SK-N-SH (cell line): ENCODE measurements around the gene PSPC1. TPM values are rescaled to one million over a fixed set of nuclear protein-coding genes. Genes with fewer than 3 reads are reported as not detected.

Experiments
- CTCF ChIA-PET: fragments of 300-600, 350-600 bp; formaldehyde crosslinking; extraction: SDS; loops from one replicate; lab custom pipeline; 2021; lab: Yijun Ruan, JAX
- POLR2A ChIA-PET: fragments of 350-600 bp; sonication (Branson Sonifier 250); formaldehyde crosslinking; extraction: SDS; loops from one replicate; lab custom pipeline; 2020; ENCODE audit warnings: antibody characterized with exemption, inconsistent platforms; lab: Yijun Ruan, JAX
- DNase-seq: peaks from one replicate; pipeline ENCODE4 v3.0.0; 2012
- H2AFZ ChIP-seq: fragments of 200-600 bp; sonication (generic); 2 replicates; pipeline ENCODE4 v1.8.1; 2016; ENCODE audit warnings: antibody characterized with exemption, mild to moderate bottlenecking, low read depth
- H3F3A ChIP-seq: fragments of 200-600 bp; sonication (generic); replicated peaks from 2 replicates; pipeline ENCODE3; 2016; ENCODE audit warnings: antibody characterized with exemption, mild to moderate bottlenecking; ENCODE audit not compliant: insufficient read depth
- H3K27ac ChIP-seq, 2 experiments: fragments of 200-500 bp in 1 of 2; fragments of 200-600 bp in 1 of 2; sonication (Bioruptor generic) in 1 of 2; sonication (generic), shearing (Covaris generic) in 1 of 2; 2 replicates each; pipeline versions ENCODE4 v1.5.1 to v1.6.1; 2014 to 2016; ENCODE audit warnings: low read depth in 2 of 2, inconsistent platforms in 1 of 2, low read length in 1 of 2, mild to moderate bottlenecking in 1 of 2, mixed read lengths in 1 of 2
- H3K27me3 ChIP-seq: fragments of 200-600 bp; sonication (generic), shearing (Covaris generic); 2 replicates; pipeline ENCODE4 v1.6.1; 2016; ENCODE audit warnings: mixed run types; ENCODE audit not compliant: insufficient read depth
- H3K36me3 ChIP-seq, 2 experiments: fragments of 200-500 bp in 1 of 2; fragments of 200-600 bp in 1 of 2; sonication (Bioruptor generic) in 1 of 2; sonication (generic) in 1 of 2; replicated peaks in 1 of 2; 2 replicates each; pipeline versions ENCODE3 to v1.5.1; 2014 to 2016; ENCODE audit warnings: low read length in 1 of 2, mild to moderate bottlenecking in 1 of 2; ENCODE audit not compliant: insufficient read depth in 2 of 2, control insufficient read depth in 1 of 2
- H3K4me1 ChIP-seq, 2 experiments: fragments of 200-500 bp in 1 of 2; fragments of 200-600 bp in 1 of 2; sonication (Bioruptor generic) in 1 of 2; sonication (generic), shearing (Covaris generic) in 1 of 2; 2 replicates each; pipeline versions ENCODE4 v1.5.1 to v1.6.1; 2014 to 2016; ENCODE audit warnings: low read depth in 1 of 2, low read length in 1 of 2, mixed run types in 1 of 2; ENCODE audit not compliant: insufficient read depth in 2 of 2, control insufficient read depth in 1 of 2
- H3K4me2 ChIP-seq: fragments of 200-600 bp; sonication (generic), shearing (Covaris generic); 2 replicates; pipeline ENCODE4 v1.6.1; 2017; ENCODE audit warnings: mixed run types
- H3K4me3 ChIP-seq, 2 experiments: fragments of 200-500 bp in 1 of 2; fragments of 200-600 bp in 1 of 2; sonication (Bioruptor generic) in 1 of 2; sonication (generic), shearing (Covaris generic) in 1 of 2; 2 replicates each; pipeline versions ENCODE4 v1.5.1 to v1.8.1; 2014 to 2016; ENCODE audit warnings: low read depth in 2 of 2, inconsistent platforms in 1 of 2, low read length in 1 of 2, mild to moderate bottlenecking in 1 of 2, mixed read lengths in 1 of 2, moderate library complexity in 1 of 2
- H3K79me2 ChIP-seq: fragments of 200-600 bp; sonication (generic); 2 replicates; pipeline ENCODE4 v1.8.1; 2017; ENCODE audit warnings: mild to moderate bottlenecking; ENCODE audit not compliant: insufficient read depth
- H3K9ac ChIP-seq: fragments of 200-600 bp; sonication (generic); 2 replicates; pipeline ENCODE4 v1.6.1; 2017; ENCODE audit warnings: mixed run types
- H3K9me2 ChIP-seq: fragments of 200-600 bp; sonication (generic); 2 replicates; pipeline ENCODE4 v1.6.1; 2017; ENCODE audit warnings: mixed run types
- H3K9me3 ChIP-seq: fragments of 200-600 bp; sonication (generic); 2 replicates; pipeline ENCODE4 v1.6.1; 2017; ENCODE audit warnings: mixed run types, mild to moderate bottlenecking, moderate library complexity
- H4K20me1 ChIP-seq: fragments of 200-600 bp; sonication (generic); 2 replicates; pipeline ENCODE4 v1.6.1; 2017; ENCODE audit warnings: mild to moderate bottlenecking, mixed run types; ENCODE audit not compliant: insufficient read depth
- CHD2 ChIP-seq: fragments of 150-350 bp; IDR thresholded peaks from 2 replicates; pipeline ENCODE4 v1.6.1; 2018; ENCODE audit warnings: low read length; ENCODE audit not compliant: partially characterized antibody
- ELF1 ChIP-seq: IDR thresholded peaks from 2 replicates; pipeline ENCODE4 v1.4.0; 2012
- EP300 ChIP-seq, 2 experiments: IDR thresholded peaks; 2 replicates each; pipeline versions ENCODE4 v1.4.0 to v1.6.1; 2012; ENCODE audit warnings: borderline replicate concordance in 1 of 2, low read depth in 1 of 2, low read length in 1 of 2
- EZH2phosphoT487 ChIP-seq: fragments of 200-600 bp; sonication (generic); IDR thresholded peaks from 2 replicates; pipeline ENCODE4 v1.6.1; 2017; ENCODE audit warnings: low read depth, mixed run types, mild to moderate bottlenecking, antibody characterized with exemption, moderate library complexity, borderline replicate concordance
- FOXJ3 ChIP-seq: sonication (generic); formaldehyde crosslinking; IDR thresholded peaks from 2 replicates; pipeline ENCODE4 v1.5.1; 2020; ENCODE audit warnings: mild to moderate bottlenecking, missing genetic modification reagents
- GATA2 ChIP-seq: sonication (generic); formaldehyde crosslinking; IDR thresholded peaks from 2 replicates; pipeline ENCODE4 v1.5.0; 2020; ENCODE audit warnings: mild to moderate bottlenecking, missing genetic modification reagents
- MXI1 ChIP-seq: IDR thresholded peaks from 2 replicates; pipeline ENCODE4 v1.6.1; 2012; ENCODE audit warnings: mild to moderate bottlenecking, low read depth, low read length, improper control_type of control experiment
- NFIC ChIP-seq: IDR thresholded peaks from 2 replicates; pipeline ENCODE4 v1.4.0; 2012; ENCODE audit warnings: borderline replicate concordance
- POLR2AphosphoS5 ChIP-seq: IDR thresholded peaks from 2 replicates; pipeline ENCODE4 v1.6.1; 2012; ENCODE audit warnings: low read depth, low read length
- RAD21 ChIP-seq: IDR thresholded peaks from 2 replicates; pipeline ENCODE4 v1.6.1; 2012; ENCODE audit warnings: mild to moderate bottlenecking, low read length
- RFX5 ChIP-seq: IDR thresholded peaks from 2 replicates; pipeline ENCODE4 v1.6.1; 2012; ENCODE audit warnings: mild to moderate bottlenecking, improper control_type of control experiment, low read length
- RXRA ChIP-seq: IDR thresholded peaks from 2 replicates; pipeline ENCODE4 v1.4.0; 2012; ENCODE audit warnings: low read depth, mild to moderate bottlenecking, borderline replicate concordance
- SIN3A ChIP-seq: IDR thresholded peaks from 2 replicates; pipeline ENCODE4 v1.6.1; 2012; ENCODE audit warnings: low read depth, mild to moderate bottlenecking, low read length, moderate library complexity, borderline replicate concordance
- SMC3 ChIP-seq: IDR thresholded peaks from 2 replicates; pipeline ENCODE4 v1.6.1; 2012; ENCODE audit warnings: low read depth, low read length, improper control_type of control experiment
- TAF1 ChIP-seq: IDR thresholded peaks from 2 replicates; pipeline ENCODE4 v1.6.1; 2012; ENCODE audit warnings: low read depth, mild to moderate bottlenecking, low read length, moderate library complexity, borderline replicate concordance
- TCF12 ChIP-seq: IDR thresholded peaks from 2 replicates; pipeline ENCODE4 v1.4.0; 2012
- YY1 ChIP-seq: IDR thresholded peaks from 2 replicates; pipeline ENCODE4 v1.4.0; 2012; ENCODE audit warnings: low read depth, mild to moderate bottlenecking
- WGBS: methylation state at CpG from one replicate; pipeline ENCODE4 v1.1.6; 2017; ENCODE audit warnings: low lambda C conversion rate; 5-methylcytosine and 5-hydroxymethylcytosine counted together
- polyA plus RNA-seq, 3 experiments: library from polyadenylated mRNA; depleted of rRNA; stranded (reverse); fragments of >200 nt; gene quantifications; 2 replicates each; pipeline ENCODE4 v1.2.3, GENCODE V29; 2012
- TF ChIP-seq, protein P1 (sequence below): IDR thresholded peaks from 2 replicates; pipeline ENCODE4 v1.4.0; 2012; ENCODE audit warnings: low read depth, borderline replicate concordance
- TF ChIP-seq, protein P2 (sequence below): IDR thresholded peaks from 2 replicates; pipeline ENCODE4 v1.4.0; 2012; ENCODE audit warnings: low read depth, borderline replicate concordance
- TF ChIP-seq, protein P3 (sequence below): IDR thresholded peaks from 2 replicates; pipeline ENCODE4 v1.4.0; 2012; ENCODE audit warnings: low read depth
- TF ChIP-seq, protein P4 (sequence below): fragments of 150-350 bp; IDR thresholded peaks from 2 replicates; pipeline ENCODE4 v1.6.1; 2016; ENCODE audit warnings: mild to moderate bottlenecking, low read depth, low read length
- TF ChIP-seq, protein P5 (sequence below): IDR thresholded peaks from 2 replicates; pipeline ENCODE4 v1.6.1; 2012; ENCODE audit warnings: mild to moderate bottlenecking, low read depth, low read length, moderate library complexity

Gene PSPC1
- polyA plus RNA-seq, 1 of the 3 experiments (the other 2 are of a cell fraction): 35.2 TPM

DNA sequence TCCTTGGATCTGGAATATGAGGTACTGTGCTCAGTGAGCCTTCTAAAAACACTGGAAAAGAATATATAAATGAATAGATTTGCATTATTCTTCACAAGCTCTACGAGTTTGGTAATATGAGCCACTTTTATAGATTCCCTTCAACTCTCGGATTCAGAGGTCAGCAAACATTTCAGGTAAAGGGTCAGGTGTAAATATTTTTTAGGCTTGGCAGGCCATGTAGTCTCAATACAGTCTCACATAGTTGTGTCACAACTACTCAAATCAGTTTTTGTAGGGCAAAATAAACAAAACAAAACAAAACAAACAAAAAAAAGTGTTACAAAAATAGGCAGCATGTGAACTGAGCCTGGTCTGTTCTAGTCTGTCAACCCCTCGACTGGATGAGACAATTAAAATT, 57.4 kb downstream of the PSPC1 start:
- TF ChIP-seq RFX5: no peak
- no peak for TF ChIP-seq TCF12
- TF ChIP-seq EP300 (IDR thresholded peaks at IDR 0.05; ENCODE audit: borderline replicate concordance in 1 of 2, low read depth in 1 of 2, low read length in 1 of 2): no peak
- TF ChIP-seq RAD21: no peak
- TF ChIP-seq, protein P1, sequence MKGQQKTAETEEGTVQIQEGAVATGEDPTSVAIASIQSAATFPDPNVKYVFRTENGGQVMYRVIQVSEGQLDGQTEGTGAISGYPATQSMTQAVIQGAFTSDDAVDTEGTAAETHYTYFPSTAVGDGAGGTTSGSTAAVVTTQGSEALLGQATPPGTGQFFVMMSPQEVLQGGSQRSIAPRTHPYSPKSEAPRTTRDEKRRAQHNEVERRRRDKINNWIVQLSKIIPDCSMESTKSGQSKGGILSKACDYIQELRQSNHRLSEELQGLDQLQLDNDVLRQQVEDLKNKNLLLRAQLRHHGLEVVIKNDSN: no peak
- no peak for TF ChIP-seq EZH2phosphoT487
- TF ChIP-seq, protein P2, sequence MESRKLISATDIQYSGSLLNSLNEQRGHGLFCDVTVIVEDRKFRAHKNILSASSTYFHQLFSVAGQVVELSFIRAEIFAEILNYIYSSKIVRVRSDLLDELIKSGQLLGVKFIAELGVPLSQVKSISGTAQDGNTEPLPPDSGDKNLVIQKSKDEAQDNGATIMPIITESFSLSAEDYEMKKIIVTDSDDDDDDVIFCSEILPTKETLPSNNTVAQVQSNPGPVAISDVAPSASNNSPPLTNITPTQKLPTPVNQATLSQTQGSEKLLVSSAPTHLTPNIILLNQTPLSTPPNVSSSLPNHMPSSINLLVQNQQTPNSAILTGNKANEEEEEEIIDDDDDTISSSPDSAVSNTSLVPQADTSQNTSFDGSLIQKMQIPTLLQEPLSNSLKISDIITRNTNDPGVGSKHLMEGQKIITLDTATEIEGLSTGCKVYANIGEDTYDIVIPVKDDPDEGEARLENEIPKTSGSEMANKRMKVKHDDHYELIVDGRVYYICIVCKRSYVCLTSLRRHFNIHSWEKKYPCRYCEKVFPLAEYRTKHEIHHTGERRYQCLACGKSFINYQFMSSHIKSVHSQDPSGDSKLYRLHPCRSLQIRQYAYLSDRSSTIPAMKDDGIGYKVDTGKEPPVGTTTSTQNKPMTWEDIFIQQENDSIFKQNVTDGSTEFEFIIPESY: no peak
- no peak for TF ChIP-seq POLR2AphosphoS5
- no peak for TF ChIP-seq RXRA
- no peak for TF ChIP-seq NFIC
- TF ChIP-seq, protein P3, sequence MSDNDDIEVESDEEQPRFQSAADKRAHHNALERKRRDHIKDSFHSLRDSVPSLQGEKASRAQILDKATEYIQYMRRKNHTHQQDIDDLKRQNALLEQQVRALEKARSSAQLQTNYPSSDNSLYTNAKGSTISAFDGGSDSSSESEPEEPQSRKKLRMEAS: no peak
- no peak for TF ChIP-seq MXI1
- TF ChIP-seq SMC3: no peak
- TF ChIP-seq, all 33 proteins: peak for 0
- Histone ChIP-seq H3K27me3 (no peaks in the 10 kb centered on the region), H3K36me3 (peaks cover 30 to 48% of the 10 kb centered on the region in 2 experiments), H4K20me1 (peaks cover 8% of the 10 kb centered on the region; the same call in 1 of the 2 replicates), H3K4me1 (no peaks in the 10 kb centered on the region), H3K9ac (no peak overlapping the region), H3K4me3 (no peak overlapping the region), H3K9me2 (no peaks in the 10 kb centered on the region), H3K4me2 (no peak overlapping the region), H3F3A (peaks cover 12% of the 10 kb centered on the region), H2AFZ (no peak overlapping the region), H3K79me2 (peaks cover 80% of the 10 kb centered on the region), H3K9me3 (no peaks in the 10 kb centered on the region), H3K27ac (no peak overlapping the region)
- DNase-seq: no peak
- WGBS: 95% methylated on average over 3 of the region's 3 CpGs
- POLR2A ChIA-PET: no interaction called here
- CTCF ChIA-PET: no interaction called here

DNA sequence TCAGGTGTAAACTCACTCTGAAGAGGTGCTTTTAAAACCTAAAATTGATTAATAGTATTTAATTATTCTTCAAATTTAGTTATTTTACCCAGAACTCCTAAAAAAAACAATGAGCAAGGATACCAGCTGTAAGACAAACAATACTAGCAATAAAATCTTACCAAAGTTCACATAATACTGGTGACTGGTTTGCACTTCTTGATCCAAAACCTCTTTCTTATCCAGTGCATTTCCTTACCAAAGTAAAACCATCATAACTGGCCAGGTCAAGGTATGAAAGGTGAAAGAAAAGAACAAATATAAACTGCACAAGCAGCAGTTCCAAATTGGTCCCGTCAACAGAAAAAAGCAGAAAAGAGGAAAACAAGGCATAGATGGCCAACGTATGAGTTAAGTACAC, 62.7 kb downstream of the PSPC1 start:
- POLR2A ChIA-PET: no interaction called here
- H3K36me3 ChIP-seq: peaks cover 13 to 19% of the 10 kb centered on the region in 2 experiments
- no peaks in the 10 kb centered on the region for H3K9me2 ChIP-seq
- no peak overlapping the region for H2AFZ ChIP-seq
- no peak overlapping the region for H3K4me2 ChIP-seq
- H3K79me2 ChIP-seq: peaks cover 75% of the 10 kb centered on the region
- H4K20me1 ChIP-seq: 0 out of 2 replicates have a peak, but pooled peaks cover 8% of the 10 kb centered on the region
- no peak for DNase-seq
- no peaks in the 10 kb centered on the region for H3F3A ChIP-seq
- CTCF ChIA-PET: no interaction called here
- no peaks in the 10 kb centered on the region for H3K9me3 ChIP-seq
- WGBS: 95% methylated on average over 2 of the region's 2 CpGs
- H3K4me3 ChIP-seq: no peak overlapping the region
- H3K27me3 ChIP-seq: no peaks in the 10 kb centered on the region
- no peak overlapping the region for H3K9ac ChIP-seq
- no peak overlapping the region for H3K27ac ChIP-seq
- H3K4me1 ChIP-seq: no peaks in the 10 kb centered on the region
- TF ChIP-seq SIN3A (no peak), CHD2 (no peak), YY1 (no peak), GATA2 (CRISPR knock-in tag) (no peak), POLR2AphosphoS5 (no peak), TCF12 (no peak), TAF1 (no peak), EP300 (IDR thresholded peaks at IDR 0.05; ENCODE audit: borderline replicate concordance in 1 of 2, low read depth in 1 of 2, low read length in 1 of 2) (no peak), ELF1 (no peak), FOXJ3 (CRISPR knock-in tag) (no peak)
- TF ChIP-seq, protein P4, sequence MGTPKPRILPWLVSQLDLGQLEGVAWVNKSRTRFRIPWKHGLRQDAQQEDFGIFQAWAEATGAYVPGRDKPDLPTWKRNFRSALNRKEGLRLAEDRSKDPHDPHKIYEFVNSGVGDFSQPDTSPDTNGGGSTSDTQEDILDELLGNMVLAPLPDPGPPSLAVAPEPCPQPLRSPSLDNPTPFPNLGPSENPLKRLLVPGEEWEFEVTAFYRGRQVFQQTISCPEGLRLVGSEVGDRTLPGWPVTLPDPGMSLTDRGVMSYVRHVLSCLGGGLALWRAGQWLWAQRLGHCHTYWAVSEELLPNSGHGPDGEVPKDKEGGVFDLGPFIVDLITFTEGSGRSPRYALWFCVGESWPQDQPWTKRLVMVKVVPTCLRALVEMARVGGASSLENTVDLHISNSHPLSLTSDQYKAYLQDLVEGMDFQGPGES: no peak
- TF ChIP-seq, protein P5, sequence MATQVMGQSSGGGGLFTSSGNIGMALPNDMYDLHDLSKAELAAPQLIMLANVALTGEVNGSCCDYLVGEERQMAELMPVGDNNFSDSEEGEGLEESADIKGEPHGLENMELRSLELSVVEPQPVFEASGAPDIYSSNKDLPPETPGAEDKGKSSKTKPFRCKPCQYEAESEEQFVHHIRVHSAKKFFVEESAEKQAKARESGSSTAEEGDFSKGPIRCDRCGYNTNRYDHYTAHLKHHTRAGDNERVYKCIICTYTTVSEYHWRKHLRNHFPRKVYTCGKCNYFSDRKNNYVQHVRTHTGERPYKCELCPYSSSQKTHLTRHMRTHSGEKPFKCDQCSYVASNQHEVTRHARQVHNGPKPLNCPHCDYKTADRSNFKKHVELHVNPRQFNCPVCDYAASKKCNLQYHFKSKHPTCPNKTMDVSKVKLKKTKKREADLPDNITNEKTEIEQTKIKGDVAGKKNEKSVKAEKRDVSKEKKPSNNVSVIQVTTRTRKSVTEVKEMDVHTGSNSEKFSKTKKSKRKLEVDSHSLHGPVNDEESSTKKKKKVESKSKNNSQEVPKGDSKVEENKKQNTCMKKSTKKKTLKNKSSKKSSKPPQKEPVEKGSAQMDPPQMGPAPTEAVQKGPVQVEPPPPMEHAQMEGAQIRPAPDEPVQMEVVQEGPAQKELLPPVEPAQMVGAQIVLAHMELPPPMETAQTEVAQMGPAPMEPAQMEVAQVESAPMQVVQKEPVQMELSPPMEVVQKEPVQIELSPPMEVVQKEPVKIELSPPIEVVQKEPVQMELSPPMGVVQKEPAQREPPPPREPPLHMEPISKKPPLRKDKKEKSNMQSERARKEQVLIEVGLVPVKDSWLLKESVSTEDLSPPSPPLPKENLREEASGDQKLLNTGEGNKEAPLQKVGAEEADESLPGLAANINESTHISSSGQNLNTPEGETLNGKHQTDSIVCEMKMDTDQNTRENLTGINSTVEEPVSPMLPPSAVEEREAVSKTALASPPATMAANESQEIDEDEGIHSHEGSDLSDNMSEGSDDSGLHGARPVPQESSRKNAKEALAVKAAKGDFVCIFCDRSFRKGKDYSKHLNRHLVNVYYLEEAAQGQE: no peak
